A673 (cell line): ENCODE results near the gene AARS2.
"Not testable (repeated sequence)": the region's sequence is repeated elsewhere in the genome, so short reads cannot be mapped to it uniquely, and the experiment has no call there.

Experiments
- EZH2 ChIP-seq: fragments of 200-600 bp; sonication (generic); IDR thresholded peaks from 2 replicates; pipeline ENCODE4 v1.6.1; 2017; ENCODE audit warnings: borderline replicate concordance, low read depth, mild to moderate bottlenecking, mixed read lengths, antibody characterized with exemption, low read length; ENCODE audit not compliant: poor library complexity, severe bottlenecking
- TF ChIP-seq, protein P1 (sequence below): fragments of 300-800, 200-600 bp; sonication (generic); conservative IDR thresholded peaks from 2 replicates; pipeline ENCODE4 v1.5.1; 2017; ENCODE audit warnings: low read depth, mild to moderate bottlenecking, antibody characterized with exemption, low read length, moderate library complexity, mixed read lengths

DNA sequence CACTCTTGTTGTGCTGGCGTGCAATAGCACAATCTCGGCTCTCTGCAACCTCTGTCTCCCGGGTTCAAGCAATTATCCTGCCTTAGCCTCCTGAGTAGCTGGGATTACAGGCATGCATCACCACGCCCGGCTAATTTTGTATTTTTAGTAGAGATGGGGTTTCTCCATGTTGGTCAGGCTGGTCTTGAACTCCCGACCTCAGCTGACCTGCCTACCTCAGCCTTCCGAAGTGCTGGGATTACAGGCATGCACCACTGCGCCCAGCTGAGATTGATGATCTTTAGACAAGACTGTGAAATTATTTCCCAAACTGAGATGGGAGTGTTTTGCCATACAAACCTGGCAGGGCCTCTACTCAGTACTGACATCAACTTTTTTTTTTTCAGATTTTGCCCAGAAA, 1.5 kb upstream of the AARS2 start:
- TF ChIP-seq, protein P1, sequence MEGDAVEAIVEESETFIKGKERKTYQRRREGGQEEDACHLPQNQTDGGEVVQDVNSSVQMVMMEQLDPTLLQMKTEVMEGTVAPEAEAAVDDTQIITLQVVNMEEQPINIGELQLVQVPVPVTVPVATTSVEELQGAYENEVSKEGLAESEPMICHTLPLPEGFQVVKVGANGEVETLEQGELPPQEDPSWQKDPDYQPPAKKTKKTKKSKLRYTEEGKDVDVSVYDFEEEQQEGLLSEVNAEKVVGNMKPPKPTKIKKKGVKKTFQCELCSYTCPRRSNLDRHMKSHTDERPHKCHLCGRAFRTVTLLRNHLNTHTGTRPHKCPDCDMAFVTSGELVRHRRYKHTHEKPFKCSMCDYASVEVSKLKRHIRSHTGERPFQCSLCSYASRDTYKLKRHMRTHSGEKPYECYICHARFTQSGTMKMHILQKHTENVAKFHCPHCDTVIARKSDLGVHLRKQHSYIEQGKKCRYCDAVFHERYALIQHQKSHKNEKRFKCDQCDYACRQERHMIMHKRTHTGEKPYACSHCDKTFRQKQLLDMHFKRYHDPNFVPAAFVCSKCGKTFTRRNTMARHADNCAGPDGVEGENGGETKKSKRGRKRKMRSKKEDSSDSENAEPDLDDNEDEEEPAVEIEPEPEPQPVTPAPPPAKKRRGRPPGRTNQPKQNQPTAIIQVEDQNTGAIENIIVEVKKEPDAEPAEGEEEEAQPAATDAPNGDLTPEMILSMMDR: not testable (repeated sequence)
- not testable (repeated sequence) for TF ChIP-seq EZH2
